GM06990 (cell line): Measurements from ENCODE around the gene WWTR1.

ENCODE experiments used
- DNase-seq: peaks from one replicate; pipeline ENCODE4 v3.0.0-alpha.2; 2011; ENCODE audit not compliant: insufficient read length; ENCODE audit errors: extremely low read depth
- H3K27me3 ChIP-seq: replicated peaks from 2 replicates; pipeline ENCODE4 v1.6.0; 2011; ENCODE audit warnings: low read length; ENCODE audit not compliant: control insufficient read depth, insufficient read depth
- H3K36me3 ChIP-seq: 2 replicates; pipeline ENCODE4 v1.5.1; 2011; ENCODE audit warnings: low read length; ENCODE audit not compliant: control insufficient read depth, insufficient read depth
- H3K4me3 ChIP-seq: replicated peaks from 2 replicates; pipeline ENCODE4 v1.5.1; 2011; ENCODE audit warnings: low read depth, mild to moderate bottlenecking, control low read depth, low read length
- TF ChIP-seq, protein P1 (sequence below): IDR thresholded peaks from 2 replicates; pipeline ENCODE4 v1.5.1; 2011; ENCODE audit warnings: low read length, control low read depth, mild to moderate bottlenecking, inconsistent platforms; ENCODE audit not compliant: insufficient read depth, poor library complexity, severe bottlenecking

WWTR1 gene

DNA sequence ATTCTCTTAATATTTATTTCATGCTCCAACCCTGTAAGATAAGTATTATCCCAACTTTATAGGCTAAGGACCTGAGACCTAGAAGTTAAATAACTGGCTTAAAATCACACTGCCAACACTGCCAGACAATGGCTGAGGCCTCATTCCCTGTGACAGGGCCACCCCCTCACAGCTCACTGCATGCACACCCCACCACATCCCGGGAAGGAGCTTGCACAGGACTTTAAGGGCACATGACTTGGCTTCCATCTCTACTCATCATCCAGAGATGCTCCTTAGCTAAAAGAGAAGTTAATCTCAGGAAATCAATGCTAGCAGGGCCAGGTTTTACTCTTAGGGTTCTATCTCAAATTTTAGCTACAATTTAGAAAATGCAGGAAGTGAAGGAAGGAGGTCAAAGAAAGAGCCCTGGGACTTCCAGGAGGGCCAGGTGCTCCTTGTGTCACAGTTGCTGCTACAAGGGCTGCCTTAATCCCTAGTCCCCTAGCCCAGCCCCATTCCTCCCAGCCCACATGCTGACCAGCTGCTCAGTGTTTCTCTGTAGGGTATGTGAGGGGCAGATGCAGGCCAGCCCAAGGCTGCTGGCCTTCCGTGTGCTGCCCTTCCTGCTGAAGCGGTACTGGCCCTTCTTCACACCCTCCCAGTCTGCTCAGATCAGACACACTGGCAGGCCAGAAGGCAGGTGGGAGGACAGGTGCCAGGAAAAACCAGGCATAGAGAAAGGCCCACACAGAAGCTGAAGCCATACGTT lies 53.5 kb downstream of the WWTR1 start:
- TF ChIP-seq, protein P1, sequence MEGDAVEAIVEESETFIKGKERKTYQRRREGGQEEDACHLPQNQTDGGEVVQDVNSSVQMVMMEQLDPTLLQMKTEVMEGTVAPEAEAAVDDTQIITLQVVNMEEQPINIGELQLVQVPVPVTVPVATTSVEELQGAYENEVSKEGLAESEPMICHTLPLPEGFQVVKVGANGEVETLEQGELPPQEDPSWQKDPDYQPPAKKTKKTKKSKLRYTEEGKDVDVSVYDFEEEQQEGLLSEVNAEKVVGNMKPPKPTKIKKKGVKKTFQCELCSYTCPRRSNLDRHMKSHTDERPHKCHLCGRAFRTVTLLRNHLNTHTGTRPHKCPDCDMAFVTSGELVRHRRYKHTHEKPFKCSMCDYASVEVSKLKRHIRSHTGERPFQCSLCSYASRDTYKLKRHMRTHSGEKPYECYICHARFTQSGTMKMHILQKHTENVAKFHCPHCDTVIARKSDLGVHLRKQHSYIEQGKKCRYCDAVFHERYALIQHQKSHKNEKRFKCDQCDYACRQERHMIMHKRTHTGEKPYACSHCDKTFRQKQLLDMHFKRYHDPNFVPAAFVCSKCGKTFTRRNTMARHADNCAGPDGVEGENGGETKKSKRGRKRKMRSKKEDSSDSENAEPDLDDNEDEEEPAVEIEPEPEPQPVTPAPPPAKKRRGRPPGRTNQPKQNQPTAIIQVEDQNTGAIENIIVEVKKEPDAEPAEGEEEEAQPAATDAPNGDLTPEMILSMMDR = no peak
- DNase-seq = no peak

DNA sequence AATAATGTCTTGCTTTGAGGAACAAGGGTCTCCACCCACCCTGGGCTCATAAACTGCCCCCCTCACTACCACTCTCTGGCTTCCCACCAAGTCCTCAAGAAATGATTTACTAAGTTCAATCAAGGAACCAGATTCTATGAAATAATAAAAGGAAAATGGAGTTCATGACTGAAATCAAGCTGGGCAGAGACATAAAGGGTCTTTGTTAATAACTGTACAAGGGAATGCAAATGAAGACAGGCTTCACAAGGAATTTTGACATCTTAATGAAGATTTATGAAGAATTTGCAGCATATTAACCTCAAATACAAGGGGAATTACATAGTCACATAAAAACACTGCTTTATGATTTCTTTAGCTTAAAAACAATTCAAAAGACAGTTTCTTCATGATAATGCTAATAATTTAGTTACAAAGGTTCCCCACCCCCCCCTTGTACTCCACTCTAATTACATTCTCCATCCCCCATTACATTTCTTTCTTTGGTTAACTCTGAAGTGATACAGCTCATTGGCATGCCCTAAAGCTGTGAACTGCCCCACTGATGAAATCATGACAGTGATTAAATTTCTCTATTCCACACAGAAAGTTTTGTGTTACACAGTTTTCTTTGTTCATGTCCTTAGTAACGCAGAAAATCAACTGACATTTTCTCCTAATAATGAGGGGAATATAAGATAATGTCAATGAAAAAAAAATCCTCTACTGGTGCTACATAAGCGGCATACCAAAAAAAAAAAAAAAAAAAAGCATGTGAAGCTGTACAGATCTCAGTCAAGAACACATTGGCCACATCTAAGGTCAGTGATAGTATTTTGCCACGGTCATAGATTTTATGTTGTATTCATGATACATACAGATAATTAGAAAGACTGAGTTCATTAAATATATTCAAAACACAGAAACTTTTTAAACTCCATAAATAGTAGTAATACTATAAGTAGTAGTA lies 54.4 kb downstream of the WWTR1 start:
- TF ChIP-seq, protein P1 = no peak

More for the DNA sequence above, 53.5 kb downstream of the WWTR1 start:
- Histone ChIP-seq H3K27me3 (no peaks in the 10 kb centered on the region), H3K36me3 (no peaks in the 10 kb centered on the region), H3K4me3 (no peak overlapping the region)

DNA sequence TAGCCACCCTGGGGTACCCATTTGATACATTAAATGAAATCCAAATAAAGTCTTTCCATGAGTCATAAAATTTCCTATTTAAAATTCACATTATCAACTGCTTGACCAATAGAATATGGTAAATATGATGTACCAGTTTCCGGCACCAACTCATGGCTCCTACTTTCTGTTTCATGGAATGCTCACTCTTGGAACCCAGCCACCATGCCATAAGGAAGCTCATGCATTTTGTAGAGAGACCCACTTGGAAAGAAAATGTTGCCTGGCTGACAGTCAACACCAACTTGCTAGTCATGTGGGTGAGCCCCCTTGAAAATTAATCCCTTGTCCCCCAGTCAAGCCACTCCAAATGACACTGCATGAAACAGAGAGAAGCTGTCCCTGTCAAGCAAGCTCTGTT lies 57.2 kb downstream of the WWTR1 start:
- no peak for DNase-seq
- H3K36me3 ChIP-seq = no peaks in the 10 kb centered on the region
- TF ChIP-seq, protein P1 = no peak
- no peak overlapping the region for H3K4me3 ChIP-seq
- no peaks in the 10 kb centered on the region for H3K27me3 ChIP-seq

More for the DNA sequence above, 54.4 kb downstream of the WWTR1 start:
- no peak for DNase-seq
- H3K4me3 ChIP-seq = no peak overlapping the region
- no peaks in the 10 kb centered on the region for H3K36me3 ChIP-seq
- H3K27me3 ChIP-seq = no peaks in the 10 kb centered on the region

DNA sequence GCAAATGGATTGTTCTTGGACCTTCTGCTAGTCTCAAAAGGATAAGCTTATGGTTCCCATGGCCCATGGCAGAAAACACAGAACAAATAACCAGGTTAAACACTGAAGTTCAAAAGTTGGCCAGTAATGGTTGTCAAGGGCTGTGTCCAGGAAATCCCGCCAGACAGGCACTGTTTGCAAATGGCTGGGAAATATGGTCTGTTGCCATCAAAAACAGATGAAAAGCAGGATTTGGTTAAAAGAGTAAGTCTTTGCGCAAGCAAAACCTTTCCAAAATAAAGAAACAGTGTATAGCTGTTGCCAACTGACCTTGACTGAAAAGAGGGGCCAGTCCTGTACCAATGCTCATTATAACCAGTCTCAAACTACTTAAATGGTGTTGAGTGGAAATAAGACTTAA lies 58.6 kb downstream of the WWTR1 start:
- TF ChIP-seq, protein P1 = no peak
- no peaks in the 10 kb centered on the region for H3K36me3 ChIP-seq
- no peaks in the 10 kb centered on the region for H3K27me3 ChIP-seq
- H3K4me3 ChIP-seq = no peak overlapping the region
- DNase-seq = no peak

DNA sequence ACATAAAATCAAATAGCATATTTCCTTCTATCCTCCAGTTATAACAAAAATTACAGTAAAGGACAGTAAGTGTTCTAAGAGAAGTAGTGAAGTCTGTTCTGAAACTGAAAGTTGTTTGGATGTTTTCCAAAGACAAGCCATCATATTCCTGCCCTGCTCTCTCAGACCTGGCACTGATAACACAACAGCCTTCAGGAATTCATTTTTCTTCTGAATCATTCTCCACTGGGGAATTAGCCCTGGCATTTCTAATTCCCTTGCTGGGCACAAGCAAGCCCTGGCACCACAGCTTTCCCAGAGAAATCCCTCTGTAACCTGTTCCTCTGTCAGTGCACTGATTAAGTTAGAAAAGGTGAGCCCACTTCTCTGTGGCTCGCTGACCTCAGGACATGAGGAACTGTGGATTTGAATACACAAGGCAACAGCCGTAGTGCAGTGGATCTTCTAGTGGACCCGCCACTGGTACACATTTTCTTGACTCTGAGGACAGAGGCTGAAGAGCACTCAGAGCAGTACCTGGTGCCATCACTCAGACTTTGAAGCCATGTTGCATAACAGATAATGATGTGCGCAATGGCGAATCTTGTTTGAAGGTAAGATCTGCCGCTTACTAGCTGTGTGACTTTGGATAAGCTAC lies 61.6 kb downstream of the WWTR1 start:
- TF ChIP-seq, protein P1 = no peak
- Histone ChIP-seq H3K27me3 (no peaks in the 10 kb centered on the region), H3K36me3 (no peaks in the 10 kb centered on the region), H3K4me3 (no peak overlapping the region)
- no peak for DNase-seq
